AG04449 (cell line): ENCODE data around the gene TAOK2.

Source experiments
- CTCF ChIA-PET: fragments of 350-600 bp; formaldehyde crosslinking; extraction: SDS; loops from one replicate; lab custom pipeline; 2021; ENCODE audit warnings: antibody characterized with exemption; lab: Yijun Ruan, JAX
- POLR2A ChIA-PET: fragments of 400-600, 350-600 bp; formaldehyde crosslinking; extraction: SDS; loops from one replicate; lab custom pipeline; 2020; ENCODE audit warnings: antibody characterized with exemption, inconsistent platforms; lab: Yijun Ruan, JAX
- DNase-seq: peaks from one replicate; pipeline ENCODE4 v3.0.0-alpha.2; 2010; ENCODE audit warnings: low read depth, low spot score
- H3K4me3 ChIP-seq: 2 replicates; pipeline ENCODE4 v1.5.1; 2011; ENCODE audit warnings: low read depth, mild to moderate bottlenecking, control low read depth, low read length
- CTCF ChIP-seq: IDR thresholded peaks from one replicate; pipeline ENCODE4 v1.5.1; 2011; ENCODE audit warnings: mild to moderate bottlenecking, moderate library complexity, low read length, control low read depth, inconsistent platforms; ENCODE audit not compliant: insufficient read depth; ENCODE audit errors: missing control alignments

Gene TAOK2

DNA sequence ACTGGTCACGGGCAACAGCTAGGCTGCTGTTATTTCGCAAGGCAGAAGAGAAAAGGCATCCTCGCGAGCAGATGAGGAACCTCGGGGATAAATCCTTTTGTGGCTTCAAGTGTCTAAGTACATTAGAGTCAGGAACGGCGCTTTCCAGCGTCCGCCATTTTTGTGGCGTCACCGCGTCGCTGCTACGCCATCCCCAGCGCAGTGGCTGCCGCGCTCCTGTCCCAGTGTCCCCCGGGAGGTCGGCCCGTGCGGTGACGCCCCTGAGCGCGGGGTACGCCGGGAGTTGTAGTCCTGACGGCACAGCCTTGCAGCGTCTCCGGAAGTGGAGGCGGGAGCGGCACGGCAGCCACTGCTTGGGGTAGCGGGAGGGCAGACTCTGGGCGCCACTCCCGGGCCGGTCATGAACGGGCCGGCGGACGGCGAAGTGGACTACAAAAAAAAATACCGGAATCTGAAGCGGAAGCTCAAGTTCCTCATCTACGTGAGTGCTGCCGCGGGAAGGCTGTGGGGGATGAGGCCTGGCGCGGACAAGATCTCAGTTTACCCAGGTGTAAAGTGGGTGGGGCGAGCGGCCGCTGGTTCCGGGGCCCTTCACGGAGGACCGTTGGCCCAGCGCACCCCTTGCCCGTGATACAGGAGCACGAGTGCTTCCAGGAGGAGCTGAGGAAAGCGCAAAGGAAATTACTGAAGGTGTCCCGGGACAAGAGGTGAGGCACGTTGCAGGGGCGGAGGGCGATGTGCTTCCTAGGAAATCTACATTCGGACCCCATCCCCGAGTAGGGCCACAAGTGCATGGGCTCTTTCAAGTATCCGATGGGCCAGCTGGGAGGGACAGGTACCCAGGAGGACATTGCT is 22.5 kb downstream of the TAOK2 start, which contains the start of gene INO80E:
INO80E (plus strand) TSS at position 331 of the 855 bp plus-strand sequence; CDS start at position 401, 70 bp downstream.
- CTCF ChIA-PET = interaction anchor here (0.7 to 3.3 kb wide), 6 partner anchors 10 to 189 kb away, joined by 3 to 23 read pairs (median 4); partner anchors contain the start of genes TAOK2 and TLCD3B
- no peak for TF ChIP-seq CTCF
- H3K4me3 ChIP-seq = peak within 1 kb of the TSS; percentile 93
- POLR2A ChIA-PET = interaction anchor here (2.9 kb wide), 1 partner anchor 22 kb away, joined by 18 read pairs; the partner anchor contains the start of gene TAOK2
- no peak for DNase-seq

GRCh38 chr16:29996766-29997250 is 23.1 kb downstream of the TAOK2 start:
- DNase-seq = no peak
- ChIA-PET POLR2A (no interaction called here), CTCF (interaction anchor here (0.7 to 3.3 kb wide), 6 partner anchors 9 to 189 kb away, joined by 3 to 23 read pairs (median 4); no protein-coding TSS in a partner anchor)
- H3K4me3 ChIP-seq = peak overlapping the region; percentile 93
- TF ChIP-seq CTCF = no peak

DNA sequence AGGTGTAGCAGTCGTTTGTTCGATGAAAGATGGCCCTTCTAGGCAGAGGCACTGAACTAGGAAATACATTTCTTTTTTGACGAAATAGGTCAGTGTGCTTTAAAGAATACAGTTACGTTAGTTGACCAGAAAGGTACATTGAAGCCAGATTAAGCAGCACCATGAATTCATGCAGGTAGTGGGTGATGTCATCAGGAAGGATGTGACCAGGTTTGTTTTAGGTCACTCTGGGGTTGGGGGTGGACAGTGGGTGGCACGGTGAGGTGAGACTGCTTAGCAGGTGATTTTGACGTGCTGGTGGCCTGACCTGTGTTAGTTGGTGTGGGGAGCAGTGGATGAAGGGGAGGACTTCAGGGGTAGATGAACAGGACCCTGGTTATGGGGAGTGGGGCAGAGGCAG is 25.9 kb downstream of the TAOK2 start:
- DNase-seq = no peak
- H3K4me3 ChIP-seq = no peak overlapping the region
- ChIA-PET POLR2A (no interaction called here), CTCF (no interaction called here)
- no peak for TF ChIP-seq CTCF

DNA sequence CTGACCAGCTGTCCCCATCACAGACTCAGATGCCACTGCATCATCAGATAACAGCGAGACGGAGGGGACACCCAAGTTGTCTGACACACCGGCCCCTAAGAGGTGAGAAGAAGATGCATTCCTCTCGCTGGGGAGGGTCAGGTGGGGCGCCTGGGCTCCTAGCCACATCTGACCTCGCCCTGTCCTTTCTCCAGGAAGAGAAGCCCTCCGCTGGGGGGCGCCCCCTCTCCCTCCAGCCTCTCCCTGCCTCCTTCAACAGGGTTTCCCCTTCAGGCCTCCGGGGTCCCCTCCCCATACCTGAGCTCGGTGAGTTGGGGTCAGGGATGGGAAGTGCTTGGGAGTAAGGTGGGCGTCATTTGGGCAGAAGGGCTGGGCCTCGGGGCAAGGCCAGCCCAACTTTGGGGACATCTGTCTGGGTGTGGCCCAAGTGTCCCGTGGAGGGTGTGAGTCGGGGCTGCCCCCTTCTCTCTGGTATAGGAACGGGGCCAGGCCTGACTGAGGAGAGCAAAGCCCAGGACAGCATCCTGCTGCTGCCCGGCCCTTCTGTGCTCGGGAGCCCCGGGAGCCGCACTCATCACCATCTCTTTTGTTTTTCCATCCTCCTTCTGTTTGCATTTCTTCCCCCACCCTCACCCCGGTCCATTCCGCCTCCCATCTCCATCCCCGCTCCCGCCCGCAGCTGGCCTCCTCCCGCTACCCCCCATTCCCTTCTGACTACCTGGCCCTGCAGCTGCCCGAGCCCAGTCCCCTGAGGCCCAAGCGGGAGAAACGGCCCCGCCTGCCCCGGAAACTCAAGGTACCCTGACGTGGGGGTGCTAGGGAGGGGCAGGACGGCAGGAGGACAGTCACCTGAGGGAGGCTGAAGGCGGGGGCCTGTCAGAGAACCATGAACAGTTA is 27.3 kb downstream of the TAOK2 start:
- no peak for DNase-seq
- ChIA-PET POLR2A (no interaction called here), CTCF (no interaction called here)
- no peak overlapping the region for H3K4me3 ChIP-seq
- no peak for TF ChIP-seq CTCF

GRCh38 chr16:30002614-30003346 is 29.1 kb downstream of the TAOK2 start:
- no peak overlapping the region for H3K4me3 ChIP-seq
- CTCF ChIA-PET = interaction anchor here (1.2 kb wide), 1 partner anchor 126 kb away, joined by 4 read pairs; no protein-coding TSS in a partner anchor
- no peak for DNase-seq
- POLR2A ChIA-PET = no interaction called here
- no peak for TF ChIP-seq CTCF
